Neuronal stem cell (in vitro differentiated cells): ENCODE measurements around the gene CYP4B1.
A peak's percentile ranks its signal among the peaks of the same experiment; 100 is the strongest.
"Not testable (repeated sequence)": the region's sequence is repeated elsewhere in the genome, so short reads cannot be mapped to it uniquely, and the experiment has no call there.

Experiments
- DNase-seq: peaks from one replicate; pipeline ENCODE4 v3.0.0-alpha.2; 2013; ENCODE audit warnings: low spot score
- H2AFZ ChIP-seq: one replicate; pipeline ENCODE4 v1.6.1; 2013; ENCODE audit warnings: mild to moderate bottlenecking, low read length, inconsistent platforms
- H2AK5ac ChIP-seq: 2 replicates; pipeline ENCODE4 v1.6.1; 2013; ENCODE audit warnings: low read depth, mild to moderate bottlenecking, inconsistent platforms, low read length, moderate library complexity, mixed read lengths
- H2BK120ac ChIP-seq: 2 replicates; pipeline ENCODE4 v1.6.1; 2013; ENCODE audit warnings: low read depth, mild to moderate bottlenecking, inconsistent platforms, low read length, moderate library complexity, mixed read lengths
- H2BK12ac ChIP-seq: one replicate; pipeline ENCODE4 v1.6.1; 2013; ENCODE audit warnings: low read length, inconsistent platforms
- H2BK15ac ChIP-seq: 2 replicates; pipeline ENCODE4 v1.6.1; 2013; ENCODE audit warnings: mild to moderate bottlenecking, low read length, inconsistent platforms, mixed read lengths
- H2BK5ac ChIP-seq: one replicate; pipeline ENCODE4 v1.6.1; 2013; ENCODE audit warnings: inconsistent platforms, mild to moderate bottlenecking, low read length, moderate library complexity
- H3K14ac ChIP-seq: one replicate; pipeline ENCODE4 v1.6.1; 2013; ENCODE audit warnings: low read length, inconsistent platforms
- H3K18ac ChIP-seq: 2 replicates; pipeline ENCODE4 v1.6.1; 2013; ENCODE audit warnings: low read length, inconsistent platforms
- H3K23ac ChIP-seq: 2 replicates; pipeline ENCODE4 v1.6.1; 2013; ENCODE audit warnings: low read depth, mild to moderate bottlenecking, mixed read lengths, low read length, inconsistent platforms; ENCODE audit not compliant: poor library complexity
- H3K27ac ChIP-seq: replicated peaks from 3 replicates; pipeline ENCODE4 v1.5.1; 2013; ENCODE audit warnings: low read length, inconsistent platforms
- H3K27me3 ChIP-seq, 3 experiments: 2 replicates each; pipeline ENCODE4 v1.6.1; 2013; ENCODE audit warnings: low read length in 3 of 3, mild to moderate bottlenecking in 2 of 3, inconsistent platforms in 1 of 3, low read depth in 1 of 3, mixed read lengths in 1 of 3, moderate library complexity in 1 of 3; ENCODE audit not compliant: control insufficient read depth in 3 of 3, insufficient read depth in 3 of 3
- H3K36me3 ChIP-seq, 2 donors: replicated peaks in 1 of 2; 2 replicates each; pipeline ENCODE4 v1.6.1; 2013; ENCODE audit warnings: low read length in 2 of 2; ENCODE audit not compliant: control insufficient read depth in 2 of 2, insufficient read depth in 2 of 2
- H3K4ac ChIP-seq: 2 replicates; pipeline ENCODE4 v1.6.1; 2013; ENCODE audit warnings: inconsistent platforms, mild to moderate bottlenecking, low read length, moderate library complexity
- H3K4me1 ChIP-seq, 2 donors: 1 replicate in 1 of 2; 2 replicates in 1 of 2; pipeline ENCODE4 v1.6.1; 2013; ENCODE audit warnings: low read length in 2 of 2, low read depth in 1 of 2; ENCODE audit not compliant: control insufficient read depth in 2 of 2, insufficient read depth in 1 of 2
- H3K4me2 ChIP-seq: one replicate; pipeline ENCODE4 v1.6.1; 2013; ENCODE audit warnings: mild to moderate bottlenecking, low read length, inconsistent platforms; ENCODE audit not compliant: insufficient read depth, poor library complexity, severe bottlenecking
- H3K4me3 ChIP-seq, 2 donors: 2 replicates each; pipeline ENCODE4 v1.5.1; 2013; ENCODE audit warnings: low read length in 2 of 2, mild to moderate bottlenecking in 2 of 2, inconsistent platforms in 1 of 2, moderate library complexity in 1 of 2
- H3K79me1 ChIP-seq: one replicate; pipeline ENCODE4 v1.6.1; 2013; ENCODE audit warnings: low read depth, mild to moderate bottlenecking, inconsistent platforms, low read length, moderate library complexity
- H3K9ac ChIP-seq: one replicate; pipeline ENCODE4 v1.6.1; 2013; ENCODE audit warnings: mild to moderate bottlenecking, low read depth, low read length, inconsistent platforms; ENCODE audit not compliant: poor library complexity
- H3K9me3 ChIP-seq, 2 donors: replicated peaks in 1 of 2; 2 replicates each; pipeline versions ENCODE3 to v1.6.1; 2013; ENCODE audit warnings: low read length in 2 of 2, mild to moderate bottlenecking in 2 of 2, inconsistent platforms in 1 of 2, low read depth in 1 of 2, mixed read lengths in 1 of 2, moderate library complexity in 1 of 2; ENCODE audit not compliant: control insufficient read depth in 2 of 2, insufficient read depth in 1 of 2
- H4K8ac ChIP-seq: one replicate; pipeline ENCODE4 v1.6.1; 2013; ENCODE audit warnings: low read depth, mild to moderate bottlenecking, inconsistent platforms, low read length, moderate library complexity
- H4K91ac ChIP-seq: one replicate; pipeline ENCODE4 v1.6.1; 2013; ENCODE audit warnings: low read length, low read depth, mild to moderate bottlenecking, inconsistent platforms; ENCODE audit not compliant: poor library complexity
- WGBS, 2 donors: extraction: QIAGEN DNeasy Blood & Tissue Kit; methylation state at CpG; one replicate each; pipeline ENCODE4 v1.1.7; 2013; ENCODE audit warnings: missing lambda C conversion rate in 2 of 2, mixed read lengths in 1 of 2; ENCODE audit not compliant: insufficient read length in 2 of 2, insufficient replicate concordance in 1 of 2; ENCODE audit errors: extremely low coverage in 2 of 2; 5-methylcytosine and 5-hydroxymethylcytosine counted together

The CYP4B1 gene

DNA sequence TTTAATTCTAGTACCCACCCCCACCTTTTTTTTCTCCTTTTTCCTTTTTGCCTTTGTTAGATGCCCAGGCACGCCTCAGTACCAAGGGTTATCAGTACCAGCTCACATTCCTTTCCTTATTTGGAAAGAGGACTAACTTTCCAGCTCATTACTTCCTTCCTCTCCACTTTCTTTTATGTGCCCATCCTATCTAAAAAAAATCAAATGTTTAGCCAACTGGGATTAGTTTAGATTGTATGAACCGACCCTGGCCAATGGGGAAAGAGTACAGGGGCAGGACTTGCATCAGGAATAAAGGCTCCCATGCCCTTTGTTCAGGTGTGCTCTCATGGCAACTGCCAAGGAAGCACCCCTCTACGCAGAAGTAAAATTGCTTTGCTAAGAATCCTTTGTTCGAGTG lies 44.1 kb upstream of the CYP4B1 start:
- H4K8ac ChIP-seq, H2AK5ac ChIP-seq, H3K36me3 ChIP-seq, H3K23ac ChIP-seq, H3K18ac ChIP-seq, DNase-seq, H2BK12ac ChIP-seq, H3K4me3 ChIP-seq, H2AFZ ChIP-seq, H3K4me2 ChIP-seq, H2BK5ac ChIP-seq, H3K79me1 ChIP-seq, H2BK15ac ChIP-seq, H3K9me3 ChIP-seq, H3K14ac ChIP-seq, H4K91ac ChIP-seq, H3K9ac ChIP-seq, H3K27ac ChIP-seq, H2BK120ac ChIP-seq, H3K4ac ChIP-seq: not testable (repeated sequence)
- H3K27me3 ChIP-seq: peaks cover 0 to 12% (median 0%) of the 10 kb centered on the region in 3 experiments
- peaks cover 7 to 18% of the 10 kb centered on the region in 2 donors for H3K4me1 ChIP-seq
- WGBS, 2 donors: no CpG with 5 or more reads among the region's 4 CpGs

DNA sequence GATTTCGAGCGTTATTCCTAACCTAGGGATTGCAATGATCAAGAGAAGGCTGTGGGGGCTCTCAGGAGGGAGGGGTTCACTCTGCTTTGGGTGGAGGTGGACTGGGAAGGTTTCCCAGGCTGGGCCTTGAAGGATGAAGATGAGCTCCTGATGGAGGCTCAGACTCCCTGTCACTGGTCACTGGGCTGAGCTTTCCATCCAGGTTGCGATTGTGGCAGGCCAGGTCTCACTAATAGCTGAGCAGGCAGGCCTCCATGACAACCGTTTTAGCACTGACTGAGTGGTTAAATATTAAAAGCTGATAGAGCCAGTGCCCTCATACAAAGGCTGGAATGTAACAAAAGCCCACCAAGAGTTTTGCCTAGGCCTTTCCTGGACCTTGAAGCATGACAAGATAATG lies 43.7 kb upstream of the CYP4B1 start:
- Histone ChIP-seq H3K9me3 (no peaks in the 10 kb centered on the region), H4K91ac (no peak overlapping the region), H3K36me3 (no peaks in the 10 kb centered on the region), H3K4me3 (no peak overlapping the region), H4K8ac (no peak overlapping the region), H2BK15ac (no peak overlapping the region), H3K23ac (no peak overlapping the region), H2BK12ac (no peak overlapping the region), H3K4ac (no peak overlapping the region), H3K4me1 (peaks cover 7 to 18% of the 10 kb centered on the region in 2 donors), H3K18ac (no peak overlapping the region), H2AFZ (no peak overlapping the region), H3K27ac (no peak overlapping the region), H2BK5ac (no peak overlapping the region), H2BK120ac (no peak overlapping the region), H3K79me1 (no peaks in the 10 kb centered on the region), H3K14ac (no peak overlapping the region), H3K9ac (no peak overlapping the region), H2AK5ac (no peak overlapping the region), H3K27me3 (peaks cover 0 to 11% (median 0%) of the 10 kb centered on the region in 3 experiments), H3K4me2 (no peak overlapping the region)
- WGBS, 2 donors: no CpG with 5 or more reads among the region's 4 CpGs
- DNase-seq: no peak

DNA sequence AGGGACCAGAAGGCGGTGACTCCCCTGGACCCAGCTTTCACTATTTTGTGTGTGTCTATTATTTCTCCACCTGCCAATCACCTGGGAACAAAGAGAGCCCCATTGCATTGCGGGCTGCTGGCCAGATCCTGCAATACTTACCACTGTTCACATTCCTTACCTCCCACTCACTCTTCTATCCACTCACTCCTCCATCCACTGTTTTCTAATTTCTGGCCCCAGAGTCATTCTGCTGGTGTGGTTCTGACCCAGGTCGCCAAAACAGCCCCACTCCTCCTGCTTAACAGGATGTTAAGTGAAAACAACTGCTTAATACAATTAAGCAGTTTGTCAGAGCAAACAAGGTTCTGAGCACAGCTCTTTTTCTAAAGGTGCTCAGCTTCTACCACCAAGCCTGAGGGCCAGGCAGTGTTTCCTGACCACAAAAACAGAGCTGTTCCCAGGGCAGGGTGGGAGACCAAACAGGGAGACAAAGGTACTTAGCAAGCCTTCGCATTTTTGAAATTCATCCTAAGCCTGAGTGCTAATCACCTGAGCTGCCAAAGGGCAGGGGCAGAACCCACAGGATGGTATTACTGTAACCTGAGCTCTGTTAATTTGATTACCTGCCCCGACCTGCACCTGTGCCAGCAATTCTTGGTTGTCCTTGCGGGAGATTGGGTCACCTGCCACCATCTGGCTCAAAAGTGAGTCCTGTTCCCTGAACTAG lies 41.4 kb upstream of the CYP4B1 start:
- no peak overlapping the region for H3K9ac ChIP-seq
- no peak overlapping the region for H2AK5ac ChIP-seq
- H3K79me1 ChIP-seq: no peaks in the 10 kb centered on the region
- H3K36me3 ChIP-seq: no peaks in the 10 kb centered on the region
- H2BK120ac ChIP-seq: no peak overlapping the region
- no peak overlapping the region for H3K14ac ChIP-seq
- no peak overlapping the region for H2BK12ac ChIP-seq
- H2AFZ ChIP-seq: peak overlapping the region; percentile 15
- no peak overlapping the region for H3K4me3 ChIP-seq
- no peak for DNase-seq
- peaks cover 7 to 18% of the 10 kb centered on the region in 2 donors for H3K4me1 ChIP-seq
- no peak overlapping the region for H2BK15ac ChIP-seq
- no peak overlapping the region for H4K8ac ChIP-seq
- no peak overlapping the region for H4K91ac ChIP-seq
- H3K4me2 ChIP-seq: no peak overlapping the region
- no peak overlapping the region for H3K23ac ChIP-seq
- H3K9me3 ChIP-seq: no peaks in the 10 kb centered on the region
- H3K4ac ChIP-seq: no peak overlapping the region
- peaks cover 0 to 5% (median 0%) of the 10 kb centered on the region in 3 experiments for H3K27me3 ChIP-seq
- no CpG with 5 or more reads among the region's 6 CpGs for WGBS, 2 donors
- no peak overlapping the region for H3K18ac ChIP-seq
- no peak overlapping the region for H2BK5ac ChIP-seq
- H3K27ac ChIP-seq: peak overlapping the region; percentile 34

DNA sequence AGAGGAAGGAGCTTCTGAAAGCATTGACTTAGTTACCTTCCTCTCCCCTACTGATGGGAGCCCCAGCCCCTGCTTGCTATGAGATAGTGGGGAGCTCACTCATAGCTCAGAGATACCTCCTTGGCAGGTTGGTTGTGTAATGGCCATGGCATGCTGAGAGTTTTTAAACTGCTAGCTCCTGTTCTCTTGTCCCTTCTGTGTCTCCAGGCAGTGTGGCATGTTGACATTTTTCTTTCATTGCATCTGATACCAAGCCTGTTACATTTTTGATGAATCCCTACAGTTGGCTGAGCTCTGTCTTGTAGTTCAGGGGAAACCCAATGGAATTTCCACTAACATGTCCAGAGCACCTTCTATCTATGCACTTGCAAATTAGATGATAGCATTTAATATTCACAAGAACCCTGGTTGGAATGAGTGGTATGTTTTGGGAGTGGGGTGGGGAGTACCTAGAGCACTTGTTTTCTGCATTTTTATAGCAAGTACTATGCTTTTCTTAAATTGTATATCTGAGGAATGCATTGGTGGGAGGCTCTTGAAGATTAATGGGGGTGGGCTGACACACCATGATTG lies 40.8 kb upstream of the CYP4B1 start:
- no peak overlapping the region for H4K8ac ChIP-seq
- H3K9ac ChIP-seq: no peak overlapping the region
- no peak overlapping the region for H2BK12ac ChIP-seq
- no peak overlapping the region for H2AK5ac ChIP-seq
- no peak overlapping the region for H3K4me2 ChIP-seq
- no peaks in the 10 kb centered on the region for H3K9me3 ChIP-seq
- H2BK120ac ChIP-seq: no peak overlapping the region
- no peak overlapping the region for H2AFZ ChIP-seq
- no peaks in the 10 kb centered on the region for H3K36me3 ChIP-seq
- peaks cover 0 to 5% (median 0%) of the 10 kb centered on the region in 3 experiments for H3K27me3 ChIP-seq
- no peak overlapping the region for H3K14ac ChIP-seq
- peaks cover 7 to 18% of the 10 kb centered on the region in 2 donors for H3K4me1 ChIP-seq
- H3K23ac ChIP-seq: no peak overlapping the region
- H4K91ac ChIP-seq: no peak overlapping the region
- H2BK5ac ChIP-seq: no peak overlapping the region
- no peak overlapping the region for H3K18ac ChIP-seq
- DNase-seq: no peak
- H3K79me1 ChIP-seq: no peaks in the 10 kb centered on the region
- H3K4me3 ChIP-seq: no peak overlapping the region
- H2BK15ac ChIP-seq: no peak overlapping the region
- no peak overlapping the region for H3K27ac ChIP-seq
- no peak overlapping the region for H3K4ac ChIP-seq
